Adipose tissue (tissue), 3 donors: Measurements from ENCODE around the gene LONP2. TPM values are rescaled to one million over a fixed set of nuclear protein-coding genes. Genes with fewer than 3 reads are reported as not detected.
"Not testable (repeated sequence)": the region's sequence is repeated elsewhere in the genome, so short reads cannot be mapped to it uniquely, and the experiment has no call there.

Source experiments
- H3K27ac ChIP-seq: one replicate; pipeline ENCODE4 v1.5.1; 2013; ENCODE audit warnings: low read depth, low read length
- WGBS, 3 donors: extraction: QIAGEN DNeasy Blood & Tissue Kit; methylation state at CpG; one replicate each; pipeline ENCODE4 v1.1.7; 2013; 5-methylcytosine and 5-hydroxymethylcytosine counted together
- polyA plus RNA-seq, 3 donors: library from polyadenylated mRNA; stranded (reverse); fragments of 200-250 nt; gene quantifications; one replicate each; pipeline ENCODE4 v1.2.3, GENCODE V29; 2013
- donor health status: healthy with polysubstance abuse.
- donor health status: Bipolar disorder and iron deficiency.
- donor health status: healthy.

Gene LONP2
- polyA plus RNA-seq, 3 donors, result 16.1 to 26.6 (median 18.1) TPM

GRCh38 chr16:48232493-48233040 is 11.5 kb upstream of the LONP2 start:
- WGBS, 3 donors, result 92 to 100% (median 94%) methylated on average over 2 of the region's 2 CpGs
- no peak overlapping the region for H3K27ac ChIP-seq

GRCh38 chr16:48234630-48235029 is 9.5 kb upstream of the LONP2 start:
- H3K27ac ChIP-seq, result no peak overlapping the region

GRCh38 chr16:48235058-48235555 is 9.0 kb upstream of the LONP2 start:
- 67 to 85% (median 76%) methylated on average over 6 of the region's 6 CpGs for WGBS, 3 donors
- no peak overlapping the region for H3K27ac ChIP-seq

- 56 to 66% (median 64%) methylated on average over 6 of the region's 6 CpGs for WGBS, 3 donors
- H3K27ac ChIP-seq, result no peak overlapping the region
Measured at GRCh38 chr16:48235556-48236136, 8.5 kb upstream of the LONP2 start.

- no peak overlapping the region for H3K27ac ChIP-seq
- WGBS, 3 donors, result 82 to 97% (median 88%) methylated on average over 1 of the region's 1 CpG
Measured at GRCh38 chr16:48236286-48236685, 7.8 kb upstream of the LONP2 start.

- H3K27ac ChIP-seq, result not testable (repeated sequence)
Measured at GRCh38 chr16:48240147-48240546, 4.0 kb upstream of the LONP2 start.

GRCh38 chr16:48244863-48245195 is 729 bp downstream of the LONP2 start:
- H3K27ac ChIP-seq, result no peak overlapping the region
- WGBS, 3 donors, result 1 to 6% (median 5%) methylated on average over 8 of the region's 8 CpGs

More at GRCh38 chr16:48240147-48240546, 4.0 kb upstream of the LONP2 start:
- WGBS, 3 donors, result 95 to 98% (median 97%) methylated on average over 3 of the region's 3 CpGs

GRCh38 chr16:48246066-48246465 is 2.0 kb downstream of the LONP2 start:
- no peak overlapping the region for H3K27ac ChIP-seq

GRCh38 chr16:48247311-48247710 is 3.2 kb downstream of the LONP2 start, which contains the start of gene ABCC11:
Gene ABCC11 (minus strand): TSS chr16:48247539. CDS start chr16:48231921, 15,618 bp downstream.
- H3K27ac ChIP-seq, result no peak within 1 kb of the TSS
- 17 to 46% (median 43%) methylated on average over 4 of the region's 4 CpGs for WGBS, 3 donors

More at GRCh38 chr16:48246066-48246465, 2.0 kb downstream of the LONP2 start:
- WGBS, 3 donors, result 6 to 41% (median 39%) methylated on average over 2 of the region's 2 CpGs

- no peak overlapping the region for H3K27ac ChIP-seq
- 70 to 93% (median 85%) methylated on average over 5 of the region's 5 CpGs for WGBS, 3 donors
Measured at GRCh38 chr16:48250520-48251278, 6.6 kb downstream of the LONP2 start.

GRCh38 chr16:48252013-48252412 is 7.9 kb downstream of the LONP2 start:
- WGBS, 3 donors, result 35 to 83% (median 83%) methylated on average over 5 of the region's 5 CpGs
- H3K27ac ChIP-seq, result no peak overlapping the region

GRCh38 chr16:48256579-48257177 is 12.6 kb downstream of the LONP2 start:
- WGBS, 3 donors, result 77 to 93% (median 93%) methylated on average over 7 of the region's 7 CpGs
- H3K27ac ChIP-seq, result no peak overlapping the region

- WGBS, 3 donors, result 96 to 100% (median 97%) methylated on average over 1 of the region's 1 CpG
- no peak overlapping the region for H3K27ac ChIP-seq
Measured at GRCh38 chr16:48261569-48261968, 17.5 kb downstream of the LONP2 start.

- no peak overlapping the region for H3K27ac ChIP-seq
- 94 to 97% (median 96%) methylated on average over 2 of the region's 2 CpGs for WGBS, 3 donors
Measured at GRCh38 chr16:48262631-48263030, 18.5 kb downstream of the LONP2 start.

- no peak overlapping the region for H3K27ac ChIP-seq
Measured at GRCh38 chr16:48269011-48269410, 24.9 kb downstream of the LONP2 start.

- H3K27ac ChIP-seq, result no peak overlapping the region
- 52 to 81% (median 81%) methylated on average over 5 of the region's 5 CpGs for WGBS, 3 donors
Measured at GRCh38 chr16:48271728-48272127, 27.6 kb downstream of the LONP2 start.

GRCh38 chr16:48272837-48273421 is 28.8 kb downstream of the LONP2 start:
- WGBS, 3 donors, result 81 to 86% (median 82%) methylated on average over 8 of the region's 8 CpGs
- H3K27ac ChIP-seq, result no peak overlapping the region

GRCh38 chr16:48274476-48274875 is 30.4 kb downstream of the LONP2 start:
- WGBS, 3 donors, result 85 to 88% (median 88%) methylated on average over 1 of the region's 1 CpG
- H3K27ac ChIP-seq, result no peak overlapping the region

- no peak overlapping the region for H3K27ac ChIP-seq
- WGBS, 3 donors, result 32 to 65% (median 60%) methylated on average over 4 of the region's 4 CpGs
Measured at GRCh38 chr16:48276102-48276501, 32.0 kb downstream of the LONP2 start.
